AG09309 (cell line): ENCODE measurements around the gene OCSTAMP.

Experiments used
- DNase-seq: peaks from one replicate; pipeline ENCODE4 v3.0.0-alpha.2; 2010; ENCODE audit warnings: low read depth
- H3K4me3 ChIP-seq: 2 replicates; pipeline ENCODE4 v1.5.1; 2011; ENCODE audit warnings: mild to moderate bottlenecking, low read depth, low read length, moderate library complexity; ENCODE audit not compliant: control insufficient read depth
- TF ChIP-seq, protein P1 (sequence below): IDR thresholded peaks from 2 replicates; pipeline ENCODE4 v1.5.1; 2011; ENCODE audit warnings: mild to moderate bottlenecking, low read depth, low read length, inconsistent platforms; ENCODE audit not compliant: insufficient read depth, control insufficient read depth; ENCODE audit errors: missing control alignments

The OCSTAMP gene

DNA sequence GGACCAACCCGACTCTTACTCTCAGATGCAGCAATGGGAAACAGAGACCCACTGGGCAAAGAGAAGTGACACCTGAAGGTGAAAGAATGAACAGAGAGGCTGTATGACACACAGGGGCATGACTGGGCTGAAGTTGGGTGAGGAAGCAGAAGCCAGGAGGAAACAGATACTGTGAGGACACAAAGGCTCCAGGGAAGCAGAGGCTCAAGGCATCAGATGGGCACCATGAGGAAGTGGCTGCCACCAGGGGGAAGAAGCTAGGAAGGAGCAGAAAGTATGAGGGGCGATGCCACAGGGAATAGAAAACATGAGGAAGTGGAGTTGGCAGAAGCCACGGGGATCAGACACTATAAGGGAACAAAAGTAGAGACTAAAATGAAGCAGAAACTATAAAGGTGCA is 30.9 kb upstream of the OCSTAMP start:
- TF ChIP-seq, protein P1, sequence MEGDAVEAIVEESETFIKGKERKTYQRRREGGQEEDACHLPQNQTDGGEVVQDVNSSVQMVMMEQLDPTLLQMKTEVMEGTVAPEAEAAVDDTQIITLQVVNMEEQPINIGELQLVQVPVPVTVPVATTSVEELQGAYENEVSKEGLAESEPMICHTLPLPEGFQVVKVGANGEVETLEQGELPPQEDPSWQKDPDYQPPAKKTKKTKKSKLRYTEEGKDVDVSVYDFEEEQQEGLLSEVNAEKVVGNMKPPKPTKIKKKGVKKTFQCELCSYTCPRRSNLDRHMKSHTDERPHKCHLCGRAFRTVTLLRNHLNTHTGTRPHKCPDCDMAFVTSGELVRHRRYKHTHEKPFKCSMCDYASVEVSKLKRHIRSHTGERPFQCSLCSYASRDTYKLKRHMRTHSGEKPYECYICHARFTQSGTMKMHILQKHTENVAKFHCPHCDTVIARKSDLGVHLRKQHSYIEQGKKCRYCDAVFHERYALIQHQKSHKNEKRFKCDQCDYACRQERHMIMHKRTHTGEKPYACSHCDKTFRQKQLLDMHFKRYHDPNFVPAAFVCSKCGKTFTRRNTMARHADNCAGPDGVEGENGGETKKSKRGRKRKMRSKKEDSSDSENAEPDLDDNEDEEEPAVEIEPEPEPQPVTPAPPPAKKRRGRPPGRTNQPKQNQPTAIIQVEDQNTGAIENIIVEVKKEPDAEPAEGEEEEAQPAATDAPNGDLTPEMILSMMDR = no peak
- no peak for DNase-seq
- no peak overlapping the region for H3K4me3 ChIP-seq

DNA sequence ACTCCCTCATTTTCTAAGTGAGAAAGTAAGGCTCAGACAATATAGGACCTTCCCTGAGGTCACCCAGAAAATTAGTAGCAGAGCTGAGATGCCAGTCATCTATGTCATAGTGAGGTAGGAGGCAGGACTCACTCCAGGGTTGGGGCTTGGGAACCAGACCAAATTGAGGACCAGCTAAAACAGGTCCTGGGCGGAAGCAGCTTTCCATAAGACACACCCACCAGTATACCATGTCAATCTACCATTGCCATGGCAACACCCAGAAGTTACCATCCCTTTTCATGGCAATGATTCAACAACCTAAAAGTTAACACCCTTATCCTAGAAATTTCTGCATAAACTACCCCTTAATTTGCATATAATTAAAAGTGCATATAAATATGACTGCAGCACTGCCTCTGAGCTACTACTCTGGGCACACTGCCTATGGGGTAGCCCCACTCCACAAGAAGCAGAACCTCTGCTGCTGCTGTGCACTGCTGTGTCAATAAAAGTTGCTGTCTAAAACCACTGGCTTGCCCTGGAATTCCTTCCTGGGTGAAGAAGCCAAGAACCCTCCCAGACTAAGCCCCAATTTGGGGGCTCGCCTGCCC is 30.3 kb upstream of the OCSTAMP start:
- H3K4me3 ChIP-seq = no peak overlapping the region
- no peak for DNase-seq
- TF ChIP-seq, protein P1 = no peak

DNA sequence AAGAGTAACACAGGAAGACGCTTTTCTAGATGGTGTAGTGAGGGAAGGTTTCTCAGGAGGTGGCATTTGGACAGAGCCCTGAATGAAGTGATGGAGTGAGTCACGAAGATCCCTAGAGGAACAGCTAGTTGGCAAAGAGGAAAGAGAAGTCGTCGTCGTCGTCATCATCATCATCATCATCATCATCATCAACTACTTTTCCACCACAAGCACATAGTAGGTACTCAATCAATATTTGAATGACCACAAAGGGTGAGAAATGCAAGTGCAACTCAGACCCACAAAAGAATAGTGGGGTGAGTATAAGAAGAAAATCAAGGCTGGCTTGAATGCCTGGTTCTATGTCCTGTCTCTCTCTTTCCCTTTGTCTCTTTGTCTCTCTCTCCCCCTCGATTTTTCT is 28.3 kb upstream of the OCSTAMP start:
- DNase-seq = no peak
- TF ChIP-seq, protein P1 = no peak

DNA sequence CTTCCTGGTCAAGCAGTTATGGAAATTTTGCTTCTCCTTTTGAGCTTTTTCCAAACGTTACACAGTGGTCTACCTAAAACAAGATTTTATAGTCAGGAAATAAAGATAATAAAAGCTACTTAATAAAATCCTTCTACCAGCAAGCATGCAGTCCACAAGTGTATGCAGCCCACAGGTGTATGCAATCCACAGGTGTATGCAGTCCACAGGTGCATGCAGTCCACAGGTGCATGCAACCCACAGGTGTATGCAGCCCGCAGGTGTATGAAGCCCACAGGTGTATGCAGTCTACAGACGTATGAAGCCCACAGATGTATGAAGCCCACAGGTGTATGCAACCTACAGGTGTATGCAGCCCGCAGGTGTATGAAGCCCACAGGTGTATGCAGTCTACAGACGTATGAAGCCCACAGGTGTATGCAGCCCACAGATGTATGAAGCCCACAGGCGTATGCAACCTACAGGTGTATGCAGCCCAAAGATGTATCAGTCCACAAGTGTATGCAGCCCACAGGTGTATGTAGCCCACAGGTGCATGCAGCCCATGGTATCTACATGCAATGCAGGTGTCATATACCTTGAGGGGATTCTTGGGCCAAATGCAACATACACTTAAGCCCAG is 26.4 kb upstream of the OCSTAMP start:
- TF ChIP-seq, protein P1 = no peak
- no peak overlapping the region for H3K4me3 ChIP-seq
- DNase-seq = no peak

More for the DNA sequence above, 28.3 kb upstream of the OCSTAMP start:
- H3K4me3 ChIP-seq = no peak overlapping the region

DNA sequence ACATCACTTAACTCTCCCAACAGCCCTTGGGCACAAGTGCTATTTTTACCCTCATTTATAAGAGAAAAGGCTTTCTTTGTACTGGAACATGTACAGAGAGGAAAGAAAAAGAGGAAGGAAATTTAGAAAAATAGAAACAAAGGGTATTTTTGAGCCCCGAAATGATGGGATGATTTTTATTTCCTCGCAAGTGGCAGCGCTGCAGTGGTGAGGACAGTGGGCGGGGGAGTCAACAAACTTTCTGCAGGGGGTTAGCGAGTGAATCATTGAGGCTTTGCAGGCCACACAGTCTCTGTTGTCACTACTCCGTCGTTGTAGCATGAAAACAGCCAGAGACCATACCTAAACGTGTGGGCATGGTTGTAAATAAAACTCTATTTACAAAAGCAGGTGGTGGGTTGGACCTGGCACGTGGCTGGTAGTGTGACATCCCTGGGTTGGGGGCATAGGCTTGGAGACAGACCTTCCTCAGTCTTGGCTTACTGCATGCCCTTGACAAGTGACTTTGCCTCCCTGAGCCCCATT is 25.5 kb upstream of the OCSTAMP start:
- TF ChIP-seq, protein P1 = no peak
- H3K4me3 ChIP-seq = no peak overlapping the region
- DNase-seq = no peak

DNA sequence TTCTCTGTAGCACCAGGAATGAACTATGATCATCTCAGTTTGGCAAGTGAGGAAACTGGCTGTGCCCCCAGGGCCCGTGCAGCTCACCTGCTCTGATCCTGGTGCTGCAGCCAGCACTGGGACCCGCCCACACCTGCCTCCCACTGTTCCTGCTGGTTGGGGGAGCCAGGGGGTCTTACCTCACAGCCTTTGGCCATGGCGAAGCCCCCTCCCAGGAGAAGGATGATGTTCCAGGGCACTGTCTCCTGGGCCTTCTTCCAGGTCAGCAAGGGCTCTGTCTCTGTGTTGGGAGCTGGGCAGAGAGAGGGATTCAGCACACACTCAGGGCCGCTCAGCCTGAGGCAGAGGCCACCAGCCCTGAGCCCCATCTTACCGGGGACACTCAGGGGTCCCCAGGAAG is 24.9 kb upstream of the OCSTAMP start:
- no peak for DNase-seq
- TF ChIP-seq, protein P1 = no peak
- no peak overlapping the region for H3K4me3 ChIP-seq
